ENCODE results near the gene SLF2. TPM values are rescaled to one million over a fixed set of nuclear protein-coding genes. Genes with fewer than 3 reads are reported as not detected.

The SLF2 gene
- total and polyA plus RNA-seq, 2 of the 13 experiments (the other 11 are each of a cell fraction or from before 2014, with no cell fraction given) = 12.2 to 48.1 TPM

DNA sequence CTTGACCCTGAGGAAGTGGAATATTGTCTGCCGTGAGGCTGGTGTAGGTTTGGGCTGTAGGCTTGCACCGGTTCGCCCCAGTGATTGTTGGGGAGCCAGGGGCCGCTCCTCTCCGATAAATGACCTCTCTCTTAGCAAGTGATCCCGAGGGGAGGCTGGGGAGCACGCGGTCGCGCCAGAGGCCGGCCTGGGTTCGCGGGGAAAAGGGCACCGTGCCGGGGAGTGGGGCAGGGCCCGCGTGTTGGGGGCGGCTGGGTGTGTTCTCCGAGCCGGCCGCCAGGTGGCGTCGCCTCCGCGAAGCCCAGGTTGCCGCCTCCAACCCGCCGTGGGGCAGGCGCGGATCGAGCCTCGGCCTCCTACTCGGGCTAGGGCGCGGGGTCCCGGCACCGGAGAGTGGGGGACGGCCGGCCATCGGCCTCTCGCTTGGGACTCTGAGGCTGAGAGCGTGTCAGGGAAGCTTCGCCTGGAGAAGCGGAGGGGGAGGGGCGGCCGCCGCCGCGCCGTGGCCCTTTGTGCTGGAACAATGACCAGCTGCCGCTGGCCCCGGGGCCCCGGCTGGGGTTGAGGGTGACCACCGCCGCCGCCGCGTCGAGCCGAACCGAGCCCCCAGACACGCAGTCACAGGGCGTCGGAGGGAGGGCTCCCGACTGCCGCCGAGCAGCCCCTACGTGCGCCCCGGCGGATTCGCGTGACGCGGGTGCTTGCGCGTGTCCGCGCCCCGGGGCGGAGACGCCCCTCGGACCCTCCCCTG lies 86.4 kb downstream of the SLF2 start (continued):
- TF ChIP-seq, protein P1, sequence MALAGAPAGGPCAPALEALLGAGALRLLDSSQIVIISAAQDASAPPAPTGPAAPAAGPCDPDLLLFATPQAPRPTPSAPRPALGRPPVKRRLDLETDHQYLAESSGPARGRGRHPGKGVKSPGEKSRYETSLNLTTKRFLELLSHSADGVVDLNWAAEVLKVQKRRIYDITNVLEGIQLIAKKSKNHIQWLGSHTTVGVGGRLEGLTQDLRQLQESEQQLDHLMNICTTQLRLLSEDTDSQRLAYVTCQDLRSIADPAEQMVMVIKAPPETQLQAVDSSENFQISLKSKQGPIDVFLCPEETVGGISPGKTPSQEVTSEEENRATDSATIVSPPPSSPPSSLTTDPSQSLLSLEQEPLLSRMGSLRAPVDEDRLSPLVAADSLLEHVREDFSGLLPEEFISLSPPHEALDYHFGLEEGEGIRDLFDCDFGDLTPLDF (CRISPR knock-in tag; IDR thresholded peaks at IDR 0.05) = 0 out of 2 replicates have a peak, but pooled peaks have one; percentile 49
- TF ChIP-seq, protein P2, sequence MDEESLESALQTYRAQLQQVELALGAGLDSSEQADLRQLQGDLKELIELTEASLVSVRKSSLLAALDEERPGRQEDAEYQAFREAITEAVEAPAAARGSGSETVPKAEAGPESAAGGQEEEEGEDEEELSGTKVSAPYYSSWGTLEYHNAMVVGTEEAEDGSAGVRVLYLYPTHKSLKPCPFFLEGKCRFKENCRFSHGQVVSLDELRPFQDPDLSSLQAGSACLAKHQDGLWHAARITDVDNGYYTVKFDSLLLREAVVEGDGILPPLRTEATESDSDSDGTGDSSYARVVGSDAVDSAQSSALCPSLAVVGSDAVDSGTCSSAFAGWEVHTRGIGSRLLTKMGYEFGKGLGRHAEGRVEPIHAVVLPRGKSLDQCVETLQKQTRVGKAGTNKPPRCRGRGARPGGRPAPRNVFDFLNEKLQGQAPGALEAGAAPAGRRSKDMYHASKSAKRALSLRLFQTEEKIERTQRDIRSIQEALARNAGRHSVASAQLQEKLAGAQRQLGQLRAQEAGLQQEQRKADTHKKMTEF (CRISPR knock-in tag; IDR thresholded peaks at IDR 0.05) = peak; percentile 87; the same call in 1 of the 2 replicates
- TF ChIP-seq, protein P3, sequence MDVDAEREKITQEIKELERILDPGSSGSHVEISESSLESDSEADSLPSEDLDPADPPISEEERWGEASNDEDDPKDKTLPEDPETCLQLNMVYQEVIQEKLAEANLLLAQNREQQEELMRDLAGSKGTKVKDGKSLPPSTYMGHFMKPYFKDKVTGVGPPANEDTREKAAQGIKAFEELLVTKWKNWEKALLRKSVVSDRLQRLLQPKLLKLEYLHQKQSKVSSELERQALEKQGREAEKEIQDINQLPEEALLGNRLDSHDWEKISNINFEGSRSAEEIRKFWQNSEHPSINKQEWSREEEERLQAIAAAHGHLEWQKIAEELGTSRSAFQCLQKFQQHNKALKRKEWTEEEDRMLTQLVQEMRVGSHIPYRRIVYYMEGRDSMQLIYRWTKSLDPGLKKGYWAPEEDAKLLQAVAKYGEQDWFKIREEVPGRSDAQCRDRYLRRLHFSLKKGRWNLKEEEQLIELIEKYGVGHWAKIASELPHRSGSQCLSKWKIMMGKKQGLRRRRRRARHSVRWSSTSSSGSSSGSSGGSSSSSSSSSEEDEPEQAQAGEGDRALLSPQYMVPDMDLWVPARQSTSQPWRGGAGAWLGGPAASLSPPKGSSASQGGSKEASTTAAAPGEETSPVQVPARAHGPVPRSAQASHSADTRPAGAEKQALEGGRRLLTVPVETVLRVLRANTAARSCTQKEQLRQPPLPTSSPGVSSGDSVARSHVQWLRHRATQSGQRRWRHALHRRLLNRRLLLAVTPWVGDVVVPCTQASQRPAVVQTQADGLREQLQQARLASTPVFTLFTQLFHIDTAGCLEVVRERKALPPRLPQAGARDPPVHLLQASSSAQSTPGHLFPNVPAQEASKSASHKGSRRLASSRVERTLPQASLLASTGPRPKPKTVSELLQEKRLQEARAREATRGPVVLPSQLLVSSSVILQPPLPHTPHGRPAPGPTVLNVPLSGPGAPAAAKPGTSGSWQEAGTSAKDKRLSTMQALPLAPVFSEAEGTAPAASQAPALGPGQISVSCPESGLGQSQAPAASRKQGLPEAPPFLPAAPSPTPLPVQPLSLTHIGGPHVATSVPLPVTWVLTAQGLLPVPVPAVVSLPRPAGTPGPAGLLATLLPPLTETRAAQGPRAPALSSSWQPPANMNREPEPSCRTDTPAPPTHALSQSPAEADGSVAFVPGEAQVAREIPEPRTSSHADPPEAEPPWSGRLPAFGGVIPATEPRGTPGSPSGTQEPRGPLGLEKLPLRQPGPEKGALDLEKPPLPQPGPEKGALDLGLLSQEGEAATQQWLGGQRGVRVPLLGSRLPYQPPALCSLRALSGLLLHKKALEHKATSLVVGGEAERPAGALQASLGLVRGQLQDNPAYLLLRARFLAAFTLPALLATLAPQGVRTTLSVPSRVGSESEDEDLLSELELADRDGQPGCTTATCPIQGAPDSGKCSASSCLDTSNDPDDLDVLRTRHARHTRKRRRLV (CRISPR knock-in tag; IDR thresholded peaks at IDR 0.05) = no peak; the same call in 1 of the 2 replicates
- TF ChIP-seq ZNF788 (CRISPR knock-in tag; IDR thresholded peaks at IDR 0.05; ENCODE audit: borderline replicate concordance) (0 out of 2 replicates have a peak, but pooled peaks have one; percentile 4), ZNF772 (CRISPR knock-in tag; IDR thresholded peaks at IDR 0.05) (peak; percentile 34; the same call in 1 of the 2 replicates), TOE1 (CRISPR knock-in tag; IDR thresholded peaks at IDR 0.05) (no peak), ZBTB1 (CRISPR knock-in tag; IDR thresholded peaks at IDR 0.05; ENCODE audit: borderline replicate concordance) (no peak), ELF4 (CRISPR knock-in tag; IDR thresholded peaks at IDR 0.05; ENCODE audit: borderline replicate concordance) (no peak), NFIB (CRISPR knock-in tag; IDR thresholded peaks at IDR 0.05; ENCODE audit: borderline replicate concordance) (no peak)
- TF ChIP-seq, protein P4, sequence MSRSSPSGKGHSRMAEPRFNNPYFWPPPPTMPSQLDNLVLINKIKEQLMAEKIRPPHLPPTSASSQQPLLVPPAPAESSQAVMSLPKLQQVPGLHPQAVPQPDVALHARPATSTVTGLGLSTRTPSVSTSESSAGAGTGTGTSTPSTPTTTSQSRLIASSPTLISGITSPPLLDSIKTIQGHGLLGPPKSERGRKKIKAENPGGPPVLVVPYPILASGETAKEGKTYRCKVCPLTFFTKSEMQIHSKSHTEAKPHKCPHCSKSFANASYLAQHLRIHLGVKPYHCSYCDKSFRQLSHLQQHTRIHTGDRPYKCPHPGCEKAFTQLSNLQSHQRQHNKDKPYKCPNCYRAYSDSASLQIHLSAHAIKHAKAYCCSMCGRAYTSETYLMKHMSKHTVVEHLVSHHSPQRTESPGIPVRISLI (CRISPR knock-in tag; IDR thresholded peaks at IDR 0.05; ENCODE audit: borderline replicate concordance) = 0 out of 2 replicates have a peak, but pooled peaks have one; percentile 16
- TF ChIP-seq, protein P5, sequence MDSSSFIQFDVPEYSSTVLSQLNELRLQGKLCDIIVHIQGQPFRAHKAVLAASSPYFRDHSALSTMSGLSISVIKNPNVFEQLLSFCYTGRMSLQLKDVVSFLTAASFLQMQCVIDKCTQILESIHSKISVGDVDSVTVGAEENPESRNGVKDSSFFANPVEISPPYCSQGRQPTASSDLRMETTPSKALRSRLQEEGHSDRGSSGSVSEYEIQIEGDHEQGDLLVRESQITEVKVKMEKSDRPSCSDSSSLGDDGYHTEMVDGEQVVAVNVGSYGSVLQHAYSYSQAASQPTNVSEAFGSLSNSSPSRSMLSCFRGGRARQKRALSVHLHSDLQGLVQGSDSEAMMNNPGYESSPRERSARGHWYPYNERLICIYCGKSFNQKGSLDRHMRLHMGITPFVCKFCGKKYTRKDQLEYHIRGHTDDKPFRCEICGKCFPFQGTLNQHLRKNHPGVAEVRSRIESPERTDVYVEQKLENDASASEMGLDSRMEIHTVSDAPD (CRISPR knock-in tag; IDR thresholded peaks at IDR 0.05) = peak; percentile 20
- TF ChIP-seq, protein P6, sequence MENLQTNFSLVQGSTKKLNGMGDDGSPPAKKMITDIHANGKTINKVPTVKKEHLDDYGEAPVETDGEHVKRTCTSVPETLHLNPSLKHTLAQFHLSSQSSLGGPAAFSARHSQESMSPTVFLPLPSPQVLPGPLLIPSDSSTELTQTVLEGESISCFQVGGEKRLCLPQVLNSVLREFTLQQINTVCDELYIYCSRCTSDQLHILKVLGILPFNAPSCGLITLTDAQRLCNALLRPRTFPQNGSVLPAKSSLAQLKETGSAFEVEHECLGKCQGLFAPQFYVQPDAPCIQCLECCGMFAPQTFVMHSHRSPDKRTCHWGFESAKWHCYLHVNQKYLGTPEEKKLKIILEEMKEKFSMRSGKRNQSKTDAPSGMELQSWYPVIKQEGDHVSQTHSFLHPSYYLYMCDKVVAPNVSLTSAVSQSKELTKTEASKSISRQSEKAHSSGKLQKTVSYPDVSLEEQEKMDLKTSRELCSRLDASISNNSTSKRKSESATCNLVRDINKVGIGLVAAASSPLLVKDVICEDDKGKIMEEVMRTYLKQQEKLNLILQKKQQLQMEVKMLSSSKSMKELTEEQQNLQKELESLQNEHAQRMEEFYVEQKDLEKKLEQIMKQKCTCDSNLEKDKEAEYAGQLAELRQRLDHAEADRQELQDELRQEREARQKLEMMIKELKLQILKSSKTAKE (CRISPR knock-in tag; IDR thresholded peaks at IDR 0.05; ENCODE audit: borderline replicate concordance) = 0 out of 2 replicates have a peak, but pooled peaks have one; percentile 9

Measured in HepG2 (cell line).